ENCODE data around the gene MYO18B. TPM values are rescaled to one million over a fixed set of nuclear protein-coding genes. Genes with fewer than 3 reads are reported as not detected.

The MYO18B gene
- total and polyA plus RNA-seq, 2 experiments from 2014 or later: 35.6 to 178 TPM

- H3K27ac ChIP-seq: no peak overlapping the region
- TF ChIP-seq CTCF (IDR thresholded peaks at IDR 0.05; ENCODE audit: low read depth, low read length): no peak
- peaks cover 44% of the 10 kb centered on the region for H3K4me1 ChIP-seq (ENCODE audit: low read depth)
- no peak overlapping the region for H3K4me3 ChIP-seq
- no peak for DNase-seq (ENCODE audit: low read depth in 1 of 2, low spot score in 1 of 2)
- no peaks in the 10 kb centered on the region for H3K27me3 ChIP-seq
- no peaks in the 10 kb centered on the region for H3K9me3 ChIP-seq (ENCODE audit: low read depth)
- H3K36me3 ChIP-seq: no peaks in the 10 kb centered on the region
Observed at GRCh38 chr22:25709758-25710157, 32.2 kb upstream of the MYO18B start.

GRCh38 chr22:25710501-25710900 is 31.5 kb upstream of the MYO18B start:
- Histone ChIP-seq H3K27ac (no peak overlapping the region), H3K9me3 (ENCODE audit: low read depth) (no peaks in the 10 kb centered on the region), H3K4me1 (ENCODE audit: low read depth) (peaks cover 41% of the 10 kb centered on the region), H3K27me3 (no peaks in the 10 kb centered on the region), H3K4me3 (no peak overlapping the region), H3K36me3 (no peaks in the 10 kb centered on the region)
- no peak for TF ChIP-seq CTCF (IDR thresholded peaks at IDR 0.05; ENCODE audit: low read depth, low read length)
- DNase-seq (ENCODE audit: low read depth in 1 of 2, low spot score in 1 of 2): no peak

GRCh38 chr22:25711491-25711890 is 30.5 kb upstream of the MYO18B start:
- Histone ChIP-seq H3K27ac (peak overlapping the region; percentile 18), H3K36me3 (no peaks in the 10 kb centered on the region), H3K27me3 (no peaks in the 10 kb centered on the region), H3K9me3 (ENCODE audit: low read depth) (no peaks in the 10 kb centered on the region), H3K4me3 (no peak overlapping the region), H3K4me1 (ENCODE audit: low read depth) (peaks cover 34% of the 10 kb centered on the region)
- TF ChIP-seq CTCF (IDR thresholded peaks at IDR 0.05; ENCODE audit: low read depth, low read length): no peak
- DNase-seq (ENCODE audit: low read depth in 1 of 2, low spot score in 1 of 2): no peak

- Histone ChIP-seq H3K27me3 (no peaks in the 10 kb centered on the region), H3K9me3 (ENCODE audit: low read depth) (no peaks in the 10 kb centered on the region), H3K4me1 (ENCODE audit: low read depth) (peaks cover 37% of the 10 kb centered on the region), H3K36me3 (no peaks in the 10 kb centered on the region), H3K4me3 (no peak overlapping the region), H3K27ac (peak overlapping the region; percentile 49)
- no peak for TF ChIP-seq CTCF (IDR thresholded peaks at IDR 0.05; ENCODE audit: low read depth, low read length)
- DNase-seq (ENCODE audit: low read depth in 1 of 2, low spot score in 1 of 2): no peak
Observed at GRCh38 chr22:25712661-25713400, 29.2 kb upstream of the MYO18B start.

- DNase-seq (ENCODE audit: low read depth in 1 of 2, low spot score in 1 of 2): no peak
- no peaks in the 10 kb centered on the region for H3K36me3 ChIP-seq
- no peak overlapping the region for H3K4me3 ChIP-seq
- no peaks in the 10 kb centered on the region for H3K27me3 ChIP-seq
- TF ChIP-seq CTCF (IDR thresholded peaks at IDR 0.05; ENCODE audit: low read depth, low read length): no peak
- H3K4me1 ChIP-seq (ENCODE audit: low read depth): peaks cover 50% of the 10 kb centered on the region
- no peaks in the 10 kb centered on the region for H3K9me3 ChIP-seq (ENCODE audit: low read depth)
- peak overlapping the region; percentile 56 for H3K27ac ChIP-seq
Observed at GRCh38 chr22:25714070-25714469, 27.9 kb upstream of the MYO18B start.

Measured in cardiac muscle cell (in vitro differentiated cells and primary cell).